Chondrocyte (in vitro differentiated cells): ENCODE results near the gene CIT. TPM values are rescaled to one million over a fixed set of nuclear protein-coding genes. Genes with fewer than 3 reads are reported as not detected.

Experiments
- DNase-seq: peaks from one replicate; pipeline ENCODE4 v3.0.0; 2021; ENCODE audit warnings: mixed read lengths, low spot score
- H3K27ac Mint-ChIP-seq: one replicate; pipeline ENCODE4 v1.8.0; 2021; ENCODE audit warnings: mild to moderate bottlenecking, moderate library complexity, mixed read lengths; ENCODE audit not compliant: unreplicated experiment
- H3K27me3 Mint-ChIP-seq: 2 replicates; pipeline ENCODE4 v1.8.0; 2021; ENCODE audit warnings: low read depth, mixed read lengths
- H3K36me3 Mint-ChIP-seq: 2 replicates; pipeline ENCODE4 v1.8.0; 2021; ENCODE audit warnings: low read depth, mixed read lengths
- H3K4me1 Mint-ChIP-seq: 2 replicates; pipeline ENCODE4 v1.8.0; 2021; ENCODE audit warnings: low read depth, mild to moderate bottlenecking, mixed read lengths
- H3K4me3 Mint-ChIP-seq: one replicate; pipeline ENCODE4 v1.8.0; 2021; ENCODE audit warnings: mild to moderate bottlenecking, moderate library complexity, mixed read lengths; ENCODE audit not compliant: unreplicated experiment
- H3K9me3 Mint-ChIP-seq: 2 replicates; pipeline ENCODE4 v1.8.0; 2021; ENCODE audit warnings: low read depth, mixed read lengths
- total RNA-seq: library from RNA; stranded (reverse); gene quantifications from 3 replicates; pipeline ENCODE4 v1.2.1, GENCODE V29; 2021
- TF ChIP-seq, protein P1 (sequence below): fragments of 200-600 bp; sonication (generic); IDR thresholded peaks from 2 replicates; pipeline ENCODE4 v1.5.0; 2021; ENCODE audit warnings: antibody characterized with exemption, mild to moderate bottlenecking, moderate library complexity

CIT gene
- total RNA-seq, 1 donor from 2014 or later = 9.9 TPM

DNA sequence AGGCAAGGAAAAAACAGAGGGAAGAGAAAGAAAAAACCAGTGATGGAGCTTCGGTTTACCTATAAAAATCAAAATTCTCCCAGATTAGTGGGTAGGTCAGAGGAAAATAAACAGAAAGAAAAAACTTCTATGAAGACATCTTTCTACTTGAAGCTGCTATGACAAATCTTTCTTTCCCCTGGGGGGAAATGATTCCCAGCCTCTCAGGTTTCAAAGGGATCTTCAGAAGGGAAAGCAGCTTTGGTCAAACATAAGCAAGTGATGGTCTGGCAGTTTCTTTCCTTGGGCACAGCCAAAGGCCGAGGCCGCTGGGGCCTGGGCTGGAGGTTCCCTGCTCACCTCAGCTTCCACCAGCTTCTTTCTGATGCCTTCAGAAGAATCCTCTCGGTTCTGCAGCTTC is 104.7 kb downstream of the CIT start:
- TF ChIP-seq, protein P1, sequence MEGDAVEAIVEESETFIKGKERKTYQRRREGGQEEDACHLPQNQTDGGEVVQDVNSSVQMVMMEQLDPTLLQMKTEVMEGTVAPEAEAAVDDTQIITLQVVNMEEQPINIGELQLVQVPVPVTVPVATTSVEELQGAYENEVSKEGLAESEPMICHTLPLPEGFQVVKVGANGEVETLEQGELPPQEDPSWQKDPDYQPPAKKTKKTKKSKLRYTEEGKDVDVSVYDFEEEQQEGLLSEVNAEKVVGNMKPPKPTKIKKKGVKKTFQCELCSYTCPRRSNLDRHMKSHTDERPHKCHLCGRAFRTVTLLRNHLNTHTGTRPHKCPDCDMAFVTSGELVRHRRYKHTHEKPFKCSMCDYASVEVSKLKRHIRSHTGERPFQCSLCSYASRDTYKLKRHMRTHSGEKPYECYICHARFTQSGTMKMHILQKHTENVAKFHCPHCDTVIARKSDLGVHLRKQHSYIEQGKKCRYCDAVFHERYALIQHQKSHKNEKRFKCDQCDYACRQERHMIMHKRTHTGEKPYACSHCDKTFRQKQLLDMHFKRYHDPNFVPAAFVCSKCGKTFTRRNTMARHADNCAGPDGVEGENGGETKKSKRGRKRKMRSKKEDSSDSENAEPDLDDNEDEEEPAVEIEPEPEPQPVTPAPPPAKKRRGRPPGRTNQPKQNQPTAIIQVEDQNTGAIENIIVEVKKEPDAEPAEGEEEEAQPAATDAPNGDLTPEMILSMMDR = no peak
- H3K9me3 Mint-ChIP-seq = no peaks in the 10 kb centered on the region
- no peaks in the 10 kb centered on the region for H3K4me1 Mint-ChIP-seq
- H3K27ac Mint-ChIP-seq = no peak overlapping the region
- no peak overlapping the region for H3K4me3 Mint-ChIP-seq
- DNase-seq = no peak
- no peaks in the 10 kb centered on the region for H3K27me3 Mint-ChIP-seq
- H3K36me3 Mint-ChIP-seq = peaks cover 3% of the 10 kb centered on the region

DNA sequence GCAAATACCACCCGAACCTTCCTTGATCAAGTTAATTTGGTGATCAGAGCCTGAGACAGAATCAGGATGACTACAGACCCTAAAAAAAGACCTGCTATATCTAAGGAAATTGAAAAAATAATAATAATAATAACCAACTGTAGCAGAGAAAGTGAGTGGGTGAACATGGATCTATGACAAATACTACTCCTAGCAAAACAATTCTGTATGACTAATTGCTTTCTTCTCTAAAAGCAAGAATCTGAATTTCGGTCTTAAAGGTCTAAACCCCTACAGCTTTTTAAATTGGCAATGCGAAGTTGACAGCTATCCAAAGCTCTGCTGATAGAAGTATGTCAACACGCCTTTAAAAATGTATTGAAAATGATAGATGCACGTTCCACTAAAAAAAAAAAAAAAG is 107.0 kb downstream of the CIT start:
- no peak for DNase-seq
- Mint-ChIP-seq H3K36me3 (peaks cover 3% of the 10 kb centered on the region), H3K4me1 (no peaks in the 10 kb centered on the region), H3K27me3 (no peaks in the 10 kb centered on the region), H3K9me3 (no peaks in the 10 kb centered on the region), H3K27ac (no peak overlapping the region), H3K4me3 (no peak overlapping the region)
- TF ChIP-seq, protein P1 = no peak

DNA sequence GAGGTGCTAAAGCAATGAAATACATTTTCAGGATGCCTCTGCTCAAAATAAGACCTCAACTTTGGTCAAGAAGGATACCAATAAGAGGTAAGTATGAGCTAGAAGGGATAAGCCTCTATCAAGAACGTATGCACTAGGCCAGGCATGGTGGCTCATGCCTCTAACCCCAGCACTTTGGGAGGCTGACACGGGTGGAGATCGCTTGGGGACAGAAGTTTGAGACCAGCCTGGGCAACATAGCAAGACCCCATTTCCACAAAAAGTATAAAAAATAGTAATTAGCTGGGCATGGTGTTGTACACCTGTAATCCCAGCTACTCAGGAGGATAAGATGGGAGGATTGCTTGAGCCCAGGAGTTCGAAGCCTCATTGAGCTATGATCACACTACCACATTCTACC is 114.5 kb downstream of the CIT start:
- Mint-ChIP-seq H3K27ac (no peak overlapping the region), H3K36me3 (peaks cover 1% of the 10 kb centered on the region), H3K4me3 (no peak overlapping the region), H3K27me3 (no peaks in the 10 kb centered on the region), H3K9me3 (peaks cover 9% of the 10 kb centered on the region), H3K4me1 (no peaks in the 10 kb centered on the region)
- TF ChIP-seq, protein P1 = no peak
- DNase-seq = no peak

DNA sequence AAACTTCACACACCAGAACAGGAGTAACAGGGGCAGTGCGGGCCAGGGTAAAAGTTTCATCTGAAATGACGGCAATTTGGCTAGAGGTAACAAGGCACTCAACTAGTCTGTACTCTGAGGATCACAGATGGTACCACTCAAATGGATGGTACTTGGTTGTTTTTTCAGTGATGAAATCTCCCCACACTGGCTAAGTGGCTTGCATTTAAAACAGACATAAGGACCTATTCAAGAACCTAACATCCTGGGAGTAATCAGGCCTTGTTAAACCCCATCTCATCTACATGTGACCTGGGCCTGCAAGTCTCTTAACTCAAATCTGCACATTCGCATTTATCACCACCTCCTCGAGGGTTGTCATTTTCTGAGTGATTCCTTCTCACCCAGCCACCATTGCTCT is 118.4 kb downstream of the CIT start:
- H3K36me3 Mint-ChIP-seq = peaks cover 1% of the 10 kb centered on the region
- H3K27ac Mint-ChIP-seq = no peak overlapping the region

DNA sequence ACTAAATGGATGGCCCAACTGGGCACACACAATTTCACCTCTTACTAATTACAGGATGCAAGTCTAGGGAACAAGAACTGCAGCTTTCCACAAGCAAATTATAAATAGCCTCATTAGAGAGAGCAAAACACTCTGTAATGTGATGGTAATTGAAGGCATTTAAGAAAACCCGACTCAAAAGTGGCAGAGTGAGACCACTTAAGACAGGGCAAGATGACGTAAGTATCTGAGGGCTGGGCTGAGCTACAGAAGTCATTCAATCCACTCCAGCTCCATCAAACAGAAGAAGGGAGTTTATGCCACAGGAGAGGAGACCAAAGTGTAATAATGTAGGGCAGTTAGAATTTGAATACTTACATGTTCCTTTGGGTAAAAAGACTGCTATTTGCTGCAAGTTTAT is 118.9 kb downstream of the CIT start:
- Mint-ChIP-seq H3K4me1 (no peaks in the 10 kb centered on the region), H3K4me3 (no peak overlapping the region), H3K9me3 (no peaks in the 10 kb centered on the region), H3K27ac (no peak overlapping the region), H3K27me3 (no peaks in the 10 kb centered on the region), H3K36me3 (peaks cover 1% of the 10 kb centered on the region)
- TF ChIP-seq, protein P1 = no peak
- no peak for DNase-seq

More for the DNA sequence above, 118.4 kb downstream of the CIT start:
- TF ChIP-seq, protein P1 = no peak
- Mint-ChIP-seq H3K9me3 (peaks cover under 1% of the 10 kb centered on the region), H3K4me1 (no peaks in the 10 kb centered on the region), H3K27me3 (no peaks in the 10 kb centered on the region), H3K4me3 (no peak overlapping the region)
- no peak for DNase-seq
